H1 (cell line): Measurements from ENCODE around the gene SLC7A8. TPM values are rescaled to one million over a fixed set of nuclear protein-coding genes. Genes with fewer than 3 reads are reported as not detected.
"Not testable (repeated sequence)": the region's sequence is repeated elsewhere in the genome, so short reads cannot be mapped to it uniquely, and the experiment has no call there.

Experiments used
- CTCF ChIA-PET: fragments of 300-600 bp; sonication (Branson Sonifier 250); formaldehyde crosslinking; loops from one replicate; lab custom pipeline; 2021; ENCODE audit not compliant: partially characterized antibody; lab: Charles Lee
- POLR2A ChIA-PET: fragments of 300-600 bp; sonication (Branson Sonifier 250); formaldehyde crosslinking; loops from one replicate; lab custom pipeline; 2021; ENCODE audit warnings: inconsistent platforms; ENCODE audit not compliant: partially characterized antibody; lab: Charles Lee
- DNase-seq, 2 experiments: peaks; one replicate each; pipeline versions ENCODE4 v3.0.0 to v3.0.0-alpha.2; 2010 to 2022; ENCODE audit warnings: low spot score in 2 of 2, low read depth in 1 of 2, mixed read lengths in 1 of 2
- FAIRE-seq: peaks from 2 replicates; lab custom pipeline; 2011; peaks lifted over from hg19 to GRCh38; lab: Jason Lieb, UNC
- H2AFZ ChIP-seq: 2 replicates; pipeline ENCODE4 v1.8.1; 2012; ENCODE audit warnings: low read length, inconsistent platforms
- H2AK5ac ChIP-seq: 2 replicates; pipeline ENCODE4 v1.6.1; 2013; ENCODE audit warnings: low read depth, low read length
- H2BK120ac ChIP-seq: replicated peaks from 2 replicates; pipeline ENCODE3; 2013; ENCODE audit warnings: low read depth, low read length, inconsistent platforms
- H2BK12ac ChIP-seq: 2 replicates; pipeline ENCODE4 v1.6.1; 2013; ENCODE audit warnings: low read depth, low read length
- H2BK15ac ChIP-seq: 2 replicates; pipeline ENCODE4 v1.6.1; 2013; ENCODE audit warnings: low read length
- H2BK20ac ChIP-seq: 2 replicates; pipeline ENCODE4 v1.6.1; 2013; ENCODE audit warnings: low read length
- H2BK5ac ChIP-seq: 2 replicates; pipeline ENCODE4 v1.6.1; 2013; ENCODE audit warnings: low read depth, low read length
- H3K14ac ChIP-seq: 2 replicates; pipeline ENCODE4 v1.6.1; 2013; ENCODE audit warnings: inconsistent platforms; ENCODE audit not compliant: insufficient read length
- H3K18ac ChIP-seq: 2 replicates; pipeline ENCODE4 v1.6.1; 2013; ENCODE audit warnings: low read length; ENCODE audit errors: extremely low read depth
- H3K23ac ChIP-seq: 2 replicates; pipeline ENCODE4 v1.6.1; 2013; ENCODE audit warnings: inconsistent platforms; ENCODE audit not compliant: insufficient read length
- H3K23me2 ChIP-seq: 2 replicates; pipeline ENCODE4 v1.6.1; 2013; ENCODE audit warnings: low read depth, low read length
- H3K27ac ChIP-seq: 2 replicates; pipeline ENCODE4 v1.6.1; 2011; ENCODE audit warnings: low read depth, low read length, inconsistent platforms
- H3K27me3 ChIP-seq, 4 experiments: replicated peaks in 1 of 4; 1 replicate in 1 of 4; 2 replicates in 3 of 4; pipeline versions ENCODE4 v1.6.1 to v1.8.1; 2011 to 2013; ENCODE audit warnings: low read length in 3 of 4, mild to moderate bottlenecking in 3 of 4, inconsistent platforms in 2 of 4, mixed read lengths in 2 of 4, moderate library complexity in 1 of 4; ENCODE audit not compliant: control insufficient read depth in 3 of 4, insufficient read depth in 3 of 4; ENCODE audit errors: extremely low read depth in 1 of 4
- H3K36me3 ChIP-seq, 4 experiments: 2 replicates each; pipeline versions ENCODE4 v1.6.1 to v1.8.1; 2011 to 2013; ENCODE audit warnings: mild to moderate bottlenecking in 4 of 4, low read length in 3 of 4, moderate library complexity in 2 of 4, control low read depth in 1 of 4, inconsistent platforms in 1 of 4; ENCODE audit not compliant: insufficient read depth in 4 of 4, control insufficient read depth in 2 of 4
- H3K4ac ChIP-seq: replicated peaks from 2 replicates; pipeline ENCODE3; 2013; ENCODE audit warnings: low read length, low read depth, mixed read lengths, inconsistent platforms; ENCODE audit not compliant: insufficient read length
- H3K4me1 ChIP-seq, 4 experiments: replicated peaks in 1 of 4; 1 replicate in 1 of 4; 2 replicates in 3 of 4; pipeline versions ENCODE4 v1.6.1 to v1.8.1; 2011 to 2013; ENCODE audit warnings: low read length in 3 of 4, inconsistent platforms in 2 of 4, mixed read lengths in 1 of 4; ENCODE audit not compliant: insufficient read depth in 4 of 4, control insufficient read depth in 3 of 4
- H3K4me2 ChIP-seq, 2 experiments: 2 replicates each; pipeline versions ENCODE4 v1.6.1 to v1.8.1; 2011 to 2013; ENCODE audit warnings: low read depth in 2 of 2, low read length in 2 of 2, control low read depth in 1 of 2, inconsistent platforms in 1 of 2, mild to moderate bottlenecking in 1 of 2; ENCODE audit not compliant: insufficient read depth in 1 of 2
- H3K4me3 ChIP-seq, 4 experiments: fragments of 200-600, 300-600 bp in 1 of 4; sonication (generic), shearing (Covaris generic), sonication (Bioruptor Twin) in 1 of 4; 2 replicates each; pipeline versions ENCODE4 v1.5.1 to v1.8.1; 2011 to 2016; ENCODE audit warnings: low read length in 4 of 4, low read depth in 3 of 4, control low read depth in 2 of 4, inconsistent platforms in 2 of 4, mild to moderate bottlenecking in 2 of 4, mixed read lengths in 1 of 4, moderate library complexity in 1 of 4; ENCODE audit not compliant: insufficient read depth in 2 of 4; ENCODE audit errors: extremely low read depth in 1 of 4
- H3K56ac ChIP-seq: replicated peaks from 2 replicates; pipeline ENCODE3; 2013; ENCODE audit warnings: low read depth, mild to moderate bottlenecking, mixed read lengths, low read length, inconsistent platforms; ENCODE audit not compliant: insufficient read length
- H3K79me1 ChIP-seq: 2 replicates; pipeline ENCODE4 v1.6.1; 2013; ENCODE audit warnings: low read depth, low read length, control low read depth
- H3K79me2 ChIP-seq, 2 experiments: 2 replicates each; pipeline versions ENCODE4 v1.6.1 to v1.8.1; 2012 to 2013; ENCODE audit warnings: low read length in 2 of 2, mild to moderate bottlenecking in 2 of 2, inconsistent platforms in 1 of 2; ENCODE audit not compliant: insufficient read depth in 2 of 2, control insufficient read depth in 1 of 2
- H3K9ac ChIP-seq, 4 experiments: replicated peaks in 1 of 4; 1 replicate in 1 of 4; 2 replicates in 3 of 4; pipeline versions ENCODE4 v1.6.1 to v1.8.1; 2011 to 2013; ENCODE audit warnings: low read depth in 3 of 4, low read length in 3 of 4, control low read depth in 2 of 4, mild to moderate bottlenecking in 2 of 4, moderate library complexity in 2 of 4, inconsistent platforms in 1 of 4; ENCODE audit errors: extremely low read depth in 1 of 4
- H3K9me3 ChIP-seq, 2 experiments: 2 replicates each; pipeline versions ENCODE4 v1.6.1 to v1.8.1; 2012 to 2013; ENCODE audit warnings: mild to moderate bottlenecking in 2 of 2, moderate library complexity in 2 of 2, control low read depth in 1 of 2, inconsistent platforms in 1 of 2, low read depth in 1 of 2, low read length in 1 of 2, mixed read lengths in 1 of 2; ENCODE audit not compliant: insufficient read depth in 2 of 2
- H4K20me1 ChIP-seq, 2 experiments: replicated peaks in 1 of 2; 2 replicates each; pipeline versions ENCODE3 to v1.8.1; 2011 to 2013; ENCODE audit warnings: inconsistent platforms in 2 of 2, low read length in 2 of 2, mild to moderate bottlenecking in 1 of 2; ENCODE audit not compliant: insufficient read depth in 2 of 2, control insufficient read depth in 1 of 2
- H4K5ac ChIP-seq: 2 replicates; pipeline ENCODE4 v1.6.1; 2013; ENCODE audit warnings: low read length, low read depth, mixed read lengths, inconsistent platforms; ENCODE audit not compliant: insufficient read length
- H4K8ac ChIP-seq: 2 replicates; pipeline ENCODE4 v1.8.0; 2013; ENCODE audit warnings: mild to moderate bottlenecking, moderate library complexity, low read length, inconsistent platforms; ENCODE audit not compliant: insufficient read depth; ENCODE audit errors: extremely low read depth
- H4K91ac ChIP-seq: replicated peaks from 2 replicates; pipeline ENCODE3; 2013; ENCODE audit warnings: low read length, mixed read lengths, inconsistent platforms; ENCODE audit not compliant: insufficient read length
- WGBS, 2 experiments: shearing (Covaris generic) in 1 of 2; methylation state at CpG; one replicate each; pipeline versions ENCODE4 v1.1.6 to v1.1.7; 2013 to 2015; ENCODE audit warnings: low lambda C conversion rate in 2 of 2, mixed read lengths in 2 of 2, inconsistent platforms in 1 of 2, low coverage in 1 of 2, missing lambda C conversion rate in 1 of 2; ENCODE audit not compliant: insufficient replicate concordance in 2 of 2, insufficient coverage in 1 of 2, insufficient read length in 1 of 2; ENCODE audit errors: extremely low coverage in 1 of 2, missing lambda C conversion rate in 1 of 2; 5-methylcytosine and 5-hydroxymethylcytosine counted together
- polyA plus RNA-seq, 7 experiments: library from polyadenylated mRNA; depleted of rRNA in 3 of 7; stranded (reverse) in 5 of 7; unstranded in 2 of 7; fragments of >200 nt in 5 of 7; fragments of 200-250 nt in 2 of 7; gene quantifications; 1 replicate in 5 of 7; 2 replicates in 1 of 7; 4 replicates in 1 of 7; pipeline versions ENCODE4 v1.2.1 to v1.2.3, GENCODE V29; 2011 to 2013; ENCODE audit warnings: missing spikeins in 2 of 7, mixed read lengths in 2 of 7
- total RNA-seq: library from RNA; stranded (reverse); fragmentation: NEBNext Ultra II Directional; extraction: Animal tissue kit (Norgen Biotek cat#: 25700); gene quantifications from 2 replicates; pipeline ENCODE4 v1.2.1, GENCODE V29; 2021

The SLC7A8 gene
- total and polyA plus RNA-seq, 2 of the 8 experiments (the other 6 are each of a cell fraction or from before 2014, with no cell fraction given), result 182 to 204 TPM

DNA sequence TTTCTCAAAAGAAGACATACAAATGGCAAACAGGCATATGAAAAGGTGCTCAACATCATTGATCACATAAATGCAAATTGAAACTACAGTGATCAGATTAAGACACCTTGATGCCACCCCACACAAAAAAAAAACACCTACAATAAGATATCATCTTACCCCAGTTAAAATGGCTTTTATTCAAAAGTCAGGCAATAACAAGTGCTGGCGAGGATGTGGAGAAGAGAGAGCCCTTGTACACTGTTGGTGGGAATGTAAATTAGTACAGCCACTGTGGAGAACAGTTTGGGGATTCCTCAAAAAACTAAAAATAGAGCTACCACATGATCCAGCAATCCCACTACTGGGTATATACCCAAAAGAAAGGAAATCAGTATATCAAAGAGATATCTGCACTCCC, 41.5 kb upstream of the SLC7A8 start:
- H4K91ac ChIP-seq, H3K4me2 ChIP-seq, H3K4me1 ChIP-seq, DNase-seq, H3K4ac ChIP-seq, H3K23ac ChIP-seq, H3K23me2 ChIP-seq, H3K79me1 ChIP-seq, H2BK15ac ChIP-seq, H3K18ac ChIP-seq, H3K27ac ChIP-seq, H3K4me3 ChIP-seq, POLR2A ChIA-PET, H3K36me3 ChIP-seq, FAIRE-seq, H3K14ac ChIP-seq, H2AFZ ChIP-seq, H4K5ac ChIP-seq, H2AK5ac ChIP-seq, H2BK5ac ChIP-seq, H3K56ac ChIP-seq, H2BK120ac ChIP-seq, H3K9ac ChIP-seq, H4K8ac ChIP-seq, H4K20me1 ChIP-seq, H3K9me3 ChIP-seq, H2BK12ac ChIP-seq, H3K27me3 ChIP-seq, H3K79me2 ChIP-seq, H2BK20ac ChIP-seq: not testable (repeated sequence)
- 93% methylated on average over 1 of the region's 1 CpG; no CpG with 5 or more reads in 1 of the 2 experiments for WGBS, 2 experiments
- CTCF ChIA-PET, result interaction anchor here (1.1 kb wide), 1 partner anchor 18 kb away, joined by 3 read pairs; no protein-coding TSS in a partner anchor
